HepG2 (cell line): ENCODE results near the gene HP1BP3. TPM values are rescaled to one million over a fixed set of nuclear protein-coding genes. Genes with fewer than 3 reads are reported as not detected.

Experiments
- DR1 ChIP-seq: sonication (generic); formaldehyde crosslinking; IDR thresholded peaks from 2 replicates; pipeline ENCODE4 v1.8.0; 2021; ENCODE audit warnings: mild to moderate bottlenecking, missing genetic modification reagents, inconsistent platforms
- EZH2 ChIP-seq: conservative IDR thresholded peaks from 2 replicates; pipeline ENCODE4 v1.6.1; 2012; ENCODE audit warnings: mild to moderate bottlenecking, low read depth, low read length, moderate library complexity
- FOXM1 ChIP-seq: sonication (generic); formaldehyde crosslinking; IDR thresholded peaks from 2 replicates; pipeline ENCODE4 v1.5.0; 2020; ENCODE audit warnings: missing genetic modification reagents
- KIAA2018 ChIP-seq: sonication (generic); formaldehyde crosslinking; IDR thresholded peaks from 2 replicates; pipeline ENCODE4 v1.5.0; 2020; ENCODE audit warnings: mild to moderate bottlenecking, missing genetic modification reagents, borderline replicate concordance
- LCORL ChIP-seq, 2 experiments: fragments of 450-650 bp in 1 of 2; sonication (generic) in 1 of 2; formaldehyde crosslinking in 1 of 2; IDR thresholded peaks; 2 replicates each; pipeline versions ENCODE4 v1.5.0 to v1.6.1; 2017 to 2020; ENCODE audit warnings: antibody characterized with exemption in 1 of 2, missing genetic modification reagents in 1 of 2
- NPAS2 ChIP-seq: sonication (generic); formaldehyde crosslinking; IDR thresholded peaks from 2 replicates; pipeline ENCODE4 v1.8.0; 2022; ENCODE audit warnings: mild to moderate bottlenecking, missing genetic modification reagents, borderline replicate concordance
- POLR2AphosphoS2 ChIP-seq: IDR thresholded peaks from 2 replicates; pipeline ENCODE4 v1.6.1; 2011; ENCODE audit warnings: low read depth, low read length, improper control_type of control experiment
- SRF ChIP-seq: IDR thresholded peaks from 2 replicates; pipeline ENCODE4 v1.6.1; 2011; ENCODE audit warnings: mild to moderate bottlenecking, low read depth, low read length, moderate library complexity
- TP53 ChIP-seq: sonication (generic); formaldehyde crosslinking; conservative IDR thresholded peaks from 2 replicates; pipeline ENCODE4 v1.4.0; 2020; ENCODE audit warnings: missing genetic modification reagents
- ZSCAN25 ChIP-seq: sonication (generic); formaldehyde crosslinking; IDR thresholded peaks from 2 replicates; pipeline ENCODE4 v1.8.0; 2022; ENCODE audit warnings: mild to moderate bottlenecking, missing genetic modification reagents
- polyA plus RNA-seq, 8 experiments: library from polyadenylated mRNA; depleted of rRNA in 3 of 8; stranded (reverse) in 7 of 8; unstranded in 1 of 8; fragments of >200 nt; fragmentation: Illumina TruSeq in 4 of 8; extraction: Trizol in 4 of 8; gene quantifications; 2 replicates each; pipeline versions ENCODE4 v1.2.1 to v1.2.3, GENCODE V29; 2011 to 2016; ENCODE audit warnings: low read depth in 4 of 8, missing spikeins in 1 of 8, mixed read lengths in 1 of 8; ENCODE audit not compliant: insufficient read depth in 1 of 8
- total RNA-seq, 5 experiments: library from RNA; depleted of rRNA; stranded (reverse); fragments of >200 nt; fragmentation: Illumina TruSeq; extraction: Trizol; gene quantifications; 2 replicates each; pipeline ENCODE4 v1.2.3, GENCODE V29; 2016; ENCODE audit warnings: low read depth in 1 of 5
- TF ChIP-seq, protein P1 (sequence below): sonication (generic); formaldehyde crosslinking; IDR thresholded peaks from 2 replicates; pipeline ENCODE4 v1.9.0; 2021; ENCODE audit warnings: mild to moderate bottlenecking, missing genetic modification reagents
- TF ChIP-seq, protein P2 (sequence below): sonication (generic); formaldehyde crosslinking; IDR thresholded peaks from 2 replicates; pipeline ENCODE4 v1.4.0; 2020; ENCODE audit warnings: missing genetic modification reagents; ENCODE audit errors: not compliant biosample characterization

Gene HP1BP3
- total and polyA plus RNA-seq, 2 of the 13 experiments (the other 11 are each of a cell fraction or from before 2014, with no cell fraction given): 98.5 to 137 TPM

DNA sequence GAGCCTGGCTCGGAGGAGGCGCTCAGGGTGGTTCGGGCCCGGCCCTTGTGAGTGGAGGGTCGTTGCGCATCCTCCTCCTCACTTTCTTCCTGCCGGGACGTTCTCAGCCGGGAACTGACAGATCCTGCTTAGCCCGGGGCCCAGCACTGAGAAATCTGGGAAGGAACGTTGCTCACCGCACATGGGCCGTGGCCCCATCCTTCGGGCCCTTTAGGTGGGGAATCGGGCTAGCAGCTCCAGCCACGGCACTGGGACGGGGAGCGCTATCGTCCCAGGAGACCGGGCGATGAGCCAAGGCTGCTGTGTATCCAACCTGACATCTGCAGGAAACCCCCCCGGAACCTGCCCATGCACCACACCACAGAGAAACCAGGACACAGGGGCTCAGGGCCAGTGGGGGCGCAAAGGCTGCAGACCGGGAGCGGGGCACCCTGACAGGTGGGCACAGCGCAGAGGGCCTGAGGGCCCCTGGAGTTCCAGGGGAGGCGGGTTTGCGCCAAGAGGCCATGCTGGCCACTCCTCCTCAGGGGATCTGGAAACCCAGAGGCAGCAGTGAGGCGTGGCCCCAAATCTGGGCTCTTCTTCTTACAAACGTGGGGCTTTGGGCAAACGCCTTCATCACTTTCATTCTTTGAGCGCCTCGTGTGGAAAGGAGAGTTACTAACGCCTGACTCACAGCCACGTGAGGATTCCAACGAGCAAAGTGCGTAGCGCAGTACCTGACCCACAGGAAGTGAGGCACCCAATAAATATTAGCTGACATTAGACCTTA is 54.3 kb downstream of the HP1BP3 start, which contains the start of gene SH2D5 (continued):
- TF ChIP-seq, protein P1, sequence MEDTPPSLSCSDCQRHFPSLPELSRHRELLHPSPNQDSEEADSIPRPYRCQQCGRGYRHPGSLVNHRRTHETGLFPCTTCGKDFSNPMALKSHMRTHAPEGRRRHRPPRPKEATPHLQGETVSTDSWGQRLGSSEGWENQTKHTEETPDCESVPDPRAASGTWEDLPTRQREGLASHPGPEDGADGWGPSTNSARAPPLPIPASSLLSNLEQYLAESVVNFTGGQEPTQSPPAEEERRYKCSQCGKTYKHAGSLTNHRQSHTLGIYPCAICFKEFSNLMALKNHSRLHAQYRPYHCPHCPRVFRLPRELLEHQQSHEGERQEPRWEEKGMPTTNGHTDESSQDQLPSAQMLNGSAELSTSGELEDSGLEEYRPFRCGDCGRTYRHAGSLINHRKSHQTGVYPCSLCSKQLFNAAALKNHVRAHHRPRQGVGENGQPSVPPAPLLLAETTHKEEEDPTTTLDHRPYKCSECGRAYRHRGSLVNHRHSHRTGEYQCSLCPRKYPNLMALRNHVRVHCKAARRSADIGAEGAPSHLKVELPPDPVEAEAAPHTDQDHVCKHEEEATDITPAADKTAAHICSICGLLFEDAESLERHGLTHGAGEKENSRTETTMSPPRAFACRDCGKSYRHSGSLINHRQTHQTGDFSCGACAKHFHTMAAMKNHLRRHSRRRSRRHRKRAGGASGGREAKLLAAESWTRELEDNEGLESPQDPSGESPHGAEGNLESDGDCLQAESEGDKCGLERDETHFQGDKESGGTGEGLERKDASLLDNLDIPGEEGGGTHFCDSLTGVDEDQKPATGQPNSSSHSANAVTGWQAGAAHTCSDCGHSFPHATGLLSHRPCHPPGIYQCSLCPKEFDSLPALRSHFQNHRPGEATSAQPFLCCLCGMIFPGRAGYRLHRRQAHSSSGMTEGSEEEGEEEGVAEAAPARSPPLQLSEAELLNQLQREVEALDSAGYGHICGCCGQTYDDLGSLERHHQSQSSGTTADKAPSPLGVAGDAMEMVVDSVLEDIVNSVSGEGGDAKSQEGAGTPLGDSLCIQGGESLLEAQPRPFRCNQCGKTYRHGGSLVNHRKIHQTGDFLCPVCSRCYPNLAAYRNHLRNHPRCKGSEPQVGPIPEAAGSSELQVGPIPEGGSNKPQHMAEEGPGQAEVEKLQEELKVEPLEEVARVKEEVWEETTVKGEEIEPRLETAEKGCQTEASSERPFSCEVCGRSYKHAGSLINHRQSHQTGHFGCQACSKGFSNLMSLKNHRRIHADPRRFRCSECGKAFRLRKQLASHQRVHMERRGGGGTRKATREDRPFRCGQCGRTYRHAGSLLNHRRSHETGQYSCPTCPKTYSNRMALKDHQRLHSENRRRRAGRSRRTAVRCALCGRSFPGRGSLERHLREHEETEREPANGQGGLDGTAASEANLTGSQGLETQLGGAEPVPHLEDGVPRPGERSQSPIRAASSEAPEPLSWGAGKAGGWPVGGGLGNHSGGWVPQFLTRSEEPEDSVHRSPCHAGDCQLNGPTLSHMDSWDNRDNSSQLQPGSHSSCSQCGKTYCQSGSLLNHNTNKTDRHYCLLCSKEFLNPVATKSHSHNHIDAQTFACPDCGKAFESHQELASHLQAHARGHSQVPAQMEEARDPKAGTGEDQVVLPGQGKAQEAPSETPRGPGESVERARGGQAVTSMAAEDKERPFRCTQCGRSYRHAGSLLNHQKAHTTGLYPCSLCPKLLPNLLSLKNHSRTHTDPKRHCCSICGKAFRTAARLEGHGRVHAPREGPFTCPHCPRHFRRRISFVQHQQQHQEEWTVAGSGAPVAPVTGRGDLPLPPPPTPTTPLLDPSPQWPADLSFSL (CRISPR knock-in tag): no peak
- TF ChIP-seq EZH2 (no peak), FOXM1 (no peak), LCORL (IDR thresholded peaks at IDR 0.05) (no peak), LCORL (CRISPR knock-in tag; IDR thresholded peaks at IDR 0.05) (no peak; the same call in 1 of the 2 replicates), POLR2AphosphoS2 (no peak), SRF (no peak), ZSCAN25 (CRISPR knock-in tag) (no peak), DR1 (CRISPR knock-in tag) (no peak), KIAA2018 (no peak), NPAS2 (CRISPR knock-in tag) (no peak), TP53 (CRISPR knock-in tag) (peak; percentile 79; the same call in 1 of the 2 replicates)
- TF ChIP-seq, protein P2, sequence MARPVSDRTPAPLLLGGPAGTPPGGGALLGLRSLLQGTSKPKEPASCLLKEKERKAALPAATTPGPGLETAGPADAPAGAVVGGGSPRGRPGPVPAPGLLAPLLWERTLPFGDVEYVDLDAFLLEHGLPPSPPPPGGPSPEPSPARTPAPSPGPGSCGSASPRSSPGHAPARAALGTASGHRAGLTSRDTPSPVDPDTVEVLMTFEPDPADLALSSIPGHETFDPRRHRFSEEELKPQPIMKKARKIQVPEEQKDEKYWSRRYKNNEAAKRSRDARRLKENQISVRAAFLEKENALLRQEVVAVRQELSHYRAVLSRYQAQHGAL (CRISPR knock-in tag): no peak
